H1 (cell line): ENCODE data around the gene CCL25. TPM values are rescaled to one million over a fixed set of nuclear protein-coding genes. Genes with fewer than 3 reads are reported as not detected.

Source experiments
- CTCF ChIA-PET: fragments of 300-600 bp; sonication (Branson Sonifier 250); formaldehyde crosslinking; loops from one replicate; lab custom pipeline; 2021; ENCODE audit not compliant: partially characterized antibody; lab: Charles Lee
- POLR2A ChIA-PET: fragments of 300-600 bp; sonication (Branson Sonifier 250); formaldehyde crosslinking; loops from one replicate; lab custom pipeline; 2021; ENCODE audit warnings: inconsistent platforms; ENCODE audit not compliant: partially characterized antibody; lab: Charles Lee
- DNase-seq, 2 experiments: peaks; one replicate each; pipeline versions ENCODE4 v3.0.0 to v3.0.0-alpha.2; 2010 to 2022; ENCODE audit warnings: low spot score in 2 of 2, low read depth in 1 of 2, mixed read lengths in 1 of 2
- FAIRE-seq: peaks from 2 replicates; lab custom pipeline; 2011; peaks lifted over from hg19 to GRCh38; lab: Jason Lieb, UNC
- H2AFZ ChIP-seq: 2 replicates; pipeline ENCODE4 v1.8.1; 2012; ENCODE audit warnings: low read length, inconsistent platforms
- H2AK5ac ChIP-seq: 2 replicates; pipeline ENCODE4 v1.6.1; 2013; ENCODE audit warnings: low read depth, low read length
- H2BK120ac ChIP-seq: replicated peaks from 2 replicates; pipeline ENCODE3; 2013; ENCODE audit warnings: low read depth, low read length, inconsistent platforms
- H2BK12ac ChIP-seq: 2 replicates; pipeline ENCODE4 v1.6.1; 2013; ENCODE audit warnings: low read depth, low read length
- H2BK15ac ChIP-seq: 2 replicates; pipeline ENCODE4 v1.6.1; 2013; ENCODE audit warnings: low read length
- H2BK20ac ChIP-seq: 2 replicates; pipeline ENCODE4 v1.6.1; 2013; ENCODE audit warnings: low read length
- H2BK5ac ChIP-seq: 2 replicates; pipeline ENCODE4 v1.6.1; 2013; ENCODE audit warnings: low read depth, low read length
- H3K14ac ChIP-seq: 2 replicates; pipeline ENCODE4 v1.6.1; 2013; ENCODE audit warnings: inconsistent platforms; ENCODE audit not compliant: insufficient read length
- H3K18ac ChIP-seq: 2 replicates; pipeline ENCODE4 v1.6.1; 2013; ENCODE audit warnings: low read length; ENCODE audit errors: extremely low read depth
- H3K23ac ChIP-seq: 2 replicates; pipeline ENCODE4 v1.6.1; 2013; ENCODE audit warnings: inconsistent platforms; ENCODE audit not compliant: insufficient read length
- H3K23me2 ChIP-seq: 2 replicates; pipeline ENCODE4 v1.6.1; 2013; ENCODE audit warnings: low read depth, low read length
- H3K27ac ChIP-seq: 2 replicates; pipeline ENCODE4 v1.6.1; 2011; ENCODE audit warnings: low read depth, low read length, inconsistent platforms
- H3K27me3 ChIP-seq, 4 experiments: replicated peaks in 1 of 4; 1 replicate in 1 of 4; 2 replicates in 3 of 4; pipeline versions ENCODE4 v1.6.1 to v1.8.1; 2011 to 2013; ENCODE audit warnings: low read length in 3 of 4, mild to moderate bottlenecking in 3 of 4, inconsistent platforms in 2 of 4, mixed read lengths in 2 of 4, moderate library complexity in 1 of 4; ENCODE audit not compliant: control insufficient read depth in 3 of 4, insufficient read depth in 3 of 4; ENCODE audit errors: extremely low read depth in 1 of 4
- H3K36me3 ChIP-seq, 4 experiments: 2 replicates each; pipeline versions ENCODE4 v1.6.1 to v1.8.1; 2011 to 2013; ENCODE audit warnings: mild to moderate bottlenecking in 4 of 4, low read length in 3 of 4, moderate library complexity in 2 of 4, control low read depth in 1 of 4, inconsistent platforms in 1 of 4; ENCODE audit not compliant: insufficient read depth in 4 of 4, control insufficient read depth in 2 of 4
- H3K4ac ChIP-seq: replicated peaks from 2 replicates; pipeline ENCODE3; 2013; ENCODE audit warnings: low read length, low read depth, mixed read lengths, inconsistent platforms; ENCODE audit not compliant: insufficient read length
- H3K4me1 ChIP-seq, 4 experiments: replicated peaks in 1 of 4; 1 replicate in 1 of 4; 2 replicates in 3 of 4; pipeline versions ENCODE4 v1.6.1 to v1.8.1; 2011 to 2013; ENCODE audit warnings: low read length in 3 of 4, inconsistent platforms in 2 of 4, mixed read lengths in 1 of 4; ENCODE audit not compliant: insufficient read depth in 4 of 4, control insufficient read depth in 3 of 4
- H3K4me2 ChIP-seq, 2 experiments: 2 replicates each; pipeline versions ENCODE4 v1.6.1 to v1.8.1; 2011 to 2013; ENCODE audit warnings: low read depth in 2 of 2, low read length in 2 of 2, control low read depth in 1 of 2, inconsistent platforms in 1 of 2, mild to moderate bottlenecking in 1 of 2; ENCODE audit not compliant: insufficient read depth in 1 of 2
- H3K4me3 ChIP-seq, 4 experiments: fragments of 200-600, 300-600 bp in 1 of 4; sonication (generic), shearing (Covaris generic), sonication (Bioruptor Twin) in 1 of 4; 2 replicates each; pipeline versions ENCODE4 v1.5.1 to v1.8.1; 2011 to 2016; ENCODE audit warnings: low read length in 4 of 4, low read depth in 3 of 4, control low read depth in 2 of 4, inconsistent platforms in 2 of 4, mild to moderate bottlenecking in 2 of 4, mixed read lengths in 1 of 4, moderate library complexity in 1 of 4; ENCODE audit not compliant: insufficient read depth in 2 of 4; ENCODE audit errors: extremely low read depth in 1 of 4
- H3K56ac ChIP-seq: replicated peaks from 2 replicates; pipeline ENCODE3; 2013; ENCODE audit warnings: low read depth, mild to moderate bottlenecking, mixed read lengths, low read length, inconsistent platforms; ENCODE audit not compliant: insufficient read length
- H3K79me1 ChIP-seq: 2 replicates; pipeline ENCODE4 v1.6.1; 2013; ENCODE audit warnings: low read depth, low read length, control low read depth
- H3K79me2 ChIP-seq, 2 experiments: 2 replicates each; pipeline versions ENCODE4 v1.6.1 to v1.8.1; 2012 to 2013; ENCODE audit warnings: low read length in 2 of 2, mild to moderate bottlenecking in 2 of 2, inconsistent platforms in 1 of 2; ENCODE audit not compliant: insufficient read depth in 2 of 2, control insufficient read depth in 1 of 2
- H3K9ac ChIP-seq, 4 experiments: replicated peaks in 1 of 4; 1 replicate in 1 of 4; 2 replicates in 3 of 4; pipeline versions ENCODE4 v1.6.1 to v1.8.1; 2011 to 2013; ENCODE audit warnings: low read depth in 3 of 4, low read length in 3 of 4, control low read depth in 2 of 4, mild to moderate bottlenecking in 2 of 4, moderate library complexity in 2 of 4, inconsistent platforms in 1 of 4; ENCODE audit errors: extremely low read depth in 1 of 4
- H3K9me3 ChIP-seq, 2 experiments: 2 replicates each; pipeline versions ENCODE4 v1.6.1 to v1.8.1; 2012 to 2013; ENCODE audit warnings: mild to moderate bottlenecking in 2 of 2, moderate library complexity in 2 of 2, control low read depth in 1 of 2, inconsistent platforms in 1 of 2, low read depth in 1 of 2, low read length in 1 of 2, mixed read lengths in 1 of 2; ENCODE audit not compliant: insufficient read depth in 2 of 2
- H4K20me1 ChIP-seq, 2 experiments: replicated peaks in 1 of 2; 2 replicates each; pipeline versions ENCODE3 to v1.8.1; 2011 to 2013; ENCODE audit warnings: inconsistent platforms in 2 of 2, low read length in 2 of 2, mild to moderate bottlenecking in 1 of 2; ENCODE audit not compliant: insufficient read depth in 2 of 2, control insufficient read depth in 1 of 2
- H4K5ac ChIP-seq: 2 replicates; pipeline ENCODE4 v1.6.1; 2013; ENCODE audit warnings: low read length, low read depth, mixed read lengths, inconsistent platforms; ENCODE audit not compliant: insufficient read length
- H4K8ac ChIP-seq: 2 replicates; pipeline ENCODE4 v1.8.0; 2013; ENCODE audit warnings: mild to moderate bottlenecking, moderate library complexity, low read length, inconsistent platforms; ENCODE audit not compliant: insufficient read depth; ENCODE audit errors: extremely low read depth
- H4K91ac ChIP-seq: replicated peaks from 2 replicates; pipeline ENCODE3; 2013; ENCODE audit warnings: low read length, mixed read lengths, inconsistent platforms; ENCODE audit not compliant: insufficient read length
- CBX8 ChIP-seq: fragments of 300-800, 300-1000 bp; sonication (generic); IDR thresholded peaks from 2 replicates; pipeline ENCODE4 v1.7.1; 2016; ENCODE audit warnings: low read depth, low read length, borderline replicate concordance
- MAFK ChIP-seq: IDR thresholded peaks from 2 replicates; pipeline ENCODE4 v1.6.1; 2012; ENCODE audit warnings: low read depth, mild to moderate bottlenecking, improper control_type of control experiment, low read length
- NRF1 ChIP-seq: IDR thresholded peaks from 2 replicates; pipeline ENCODE4 v1.6.1; 2011; ENCODE audit warnings: mild to moderate bottlenecking, low read depth, low read length, improper control_type of control experiment
- RAD21 ChIP-seq, 2 experiments: IDR thresholded peaks in 1 of 2; conservative IDR thresholded peaks in 1 of 2; 2 replicates each; pipeline ENCODE4 v1.6.1; 2011; ENCODE audit warnings: low read depth in 2 of 2, low read length in 2 of 2, improper control_type of control experiment in 1 of 2, inconsistent platforms in 1 of 2, mild to moderate bottlenecking in 1 of 2, moderate library complexity in 1 of 2
- TEAD4 ChIP-seq: IDR thresholded peaks from 2 replicates; pipeline ENCODE4 v1.6.1; 2012; ENCODE audit warnings: low read depth, low read length, inconsistent platforms, mixed read lengths
- WGBS, 2 experiments: shearing (Covaris generic) in 1 of 2; methylation state at CpG; one replicate each; pipeline versions ENCODE4 v1.1.6 to v1.1.7; 2013 to 2015; ENCODE audit warnings: low lambda C conversion rate in 2 of 2, mixed read lengths in 2 of 2, inconsistent platforms in 1 of 2, low coverage in 1 of 2, missing lambda C conversion rate in 1 of 2; ENCODE audit not compliant: insufficient replicate concordance in 2 of 2, insufficient coverage in 1 of 2, insufficient read length in 1 of 2; ENCODE audit errors: extremely low coverage in 1 of 2, missing lambda C conversion rate in 1 of 2; 5-methylcytosine and 5-hydroxymethylcytosine counted together
- polyA plus RNA-seq, 7 experiments: library from polyadenylated mRNA; depleted of rRNA in 3 of 7; stranded (reverse) in 5 of 7; unstranded in 2 of 7; fragments of >200 nt in 5 of 7; fragments of 200-250 nt in 2 of 7; gene quantifications; 1 replicate in 5 of 7; 2 replicates in 1 of 7; 4 replicates in 1 of 7; pipeline versions ENCODE4 v1.2.1 to v1.2.3, GENCODE V29; 2011 to 2013; ENCODE audit warnings: missing spikeins in 2 of 7, mixed read lengths in 2 of 7
- total RNA-seq: library from RNA; stranded (reverse); fragmentation: NEBNext Ultra II Directional; extraction: Animal tissue kit (Norgen Biotek cat#: 25700); gene quantifications from 2 replicates; pipeline ENCODE4 v1.2.1, GENCODE V29; 2021
- TF ChIP-seq, protein P1 (sequence below), 3 experiments: IDR thresholded peaks; 1 replicate in 2 of 3; 2 replicates in 1 of 3; pipeline versions ENCODE4 v1.5.1 to v1.6.1; 2011; ENCODE audit warnings: low read length in 3 of 3, mild to moderate bottlenecking in 3 of 3, inconsistent platforms in 2 of 3, low read depth in 1 of 3, moderate library complexity in 1 of 3; ENCODE audit not compliant: insufficient read depth in 1 of 3; ENCODE audit errors: control extremely low read depth in 1 of 3
- TF ChIP-seq, protein P2 (sequence below): IDR thresholded peaks from 2 replicates; pipeline ENCODE4 v1.6.1; 2012; ENCODE audit warnings: inconsistent platforms

CCL25 gene
- total and polyA plus RNA-seq, 2 of the 8 experiments (the other 6 are each of a cell fraction or from before 2014, with no cell fraction given): 0.59 TPM; not detected in 1

DNA sequence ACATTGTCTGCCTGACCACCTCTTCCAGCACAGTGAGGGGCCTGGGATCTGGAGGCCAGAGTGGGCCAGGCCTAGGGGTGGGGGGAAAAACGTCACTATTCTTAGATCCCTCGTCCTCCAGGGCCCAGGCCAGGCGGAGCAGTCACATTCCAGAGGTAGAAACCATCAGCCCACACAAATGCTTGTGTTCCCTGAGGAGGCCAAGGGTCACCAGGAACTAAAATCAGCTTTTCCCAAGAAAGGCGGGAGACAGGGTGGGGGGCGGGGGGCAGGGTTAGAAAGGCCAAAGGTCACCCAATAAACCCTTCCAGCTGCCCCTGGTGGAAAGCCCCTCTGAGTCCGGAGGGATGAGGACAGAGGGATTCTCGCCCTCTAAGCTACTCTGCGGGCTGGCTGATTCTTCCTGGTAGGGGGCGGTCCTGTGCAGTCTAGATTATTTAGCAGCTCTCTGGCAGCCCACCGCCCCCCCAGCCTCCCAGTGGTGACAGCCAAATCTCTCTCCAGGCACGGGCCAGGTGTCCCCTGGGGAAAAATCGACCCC is 23.5 kb upstream of the CCL25 start:
- Histone ChIP-seq H3K23me2 (no peaks in the 10 kb centered on the region), H3K79me1 (no peaks in the 10 kb centered on the region), H2BK5ac (no peak overlapping the region; the same call in 1 of the 2 replicates), H3K56ac (no peak overlapping the region), H2BK120ac (no peak overlapping the region), H2BK12ac (no peak overlapping the region), H3K79me2 (no peaks in the 10 kb centered on the region), H2AK5ac (0 out of 2 replicates have a peak overlapping the region, but pooled peaks have one; percentile 40), H3K4me1 (peaks cover 4 to 17% (median 9%) of the 10 kb centered on the region in 4 experiments), H4K20me1 (no peaks in the 10 kb centered on the region), H3K4ac (no peak overlapping the region), H3K14ac (no peak overlapping the region), H3K36me3 (no peaks in the 10 kb centered on the region), H2AFZ (no peak overlapping the region), H3K23ac (no peak overlapping the region), H2BK15ac (no peak overlapping the region), H4K8ac (0 out of 2 replicates have a peak overlapping the region, but pooled peaks have one; percentile 4), H2BK20ac (no peak overlapping the region), H3K18ac (peak overlapping the region; percentile 60; the same call in 1 of the 2 replicates), H3K9ac (no peak overlapping the region; a peak in 1 of 7 replicates), H4K5ac (no peak overlapping the region), H3K4me3 (no peak overlapping the region), H3K4me2 (peak overlapping the region in 1 of 2 experiments; percentile 46; a peak in 1 of 4 replicates), H3K27me3 (no peaks in the 10 kb centered on the region), H3K27ac (no peak overlapping the region), H3K9me3 (no peaks in the 10 kb centered on the region), H4K91ac (no peak overlapping the region)
- ChIA-PET POLR2A (interaction anchor here (0.5 to 2.7 kb wide), 11 partner anchors 8 to 361 kb away, joined by 3 to 8 read pairs (median 4); partner anchors contain the start of genes ELAVL1, RAB11B and TIMM44), CTCF (interaction anchor here (0.8 to 3.9 kb wide), 13 partner anchors 8 to 75 kb away, joined by 3 to 18 read pairs (median 5); no protein-coding TSS in a partner anchor)
- WGBS, 2 experiments: 56% methylated on average over 10 of the region's 12 CpGs; no CpG with 5 or more reads in 1 of the 2 experiments
- FAIRE-seq: no peak
- peak in 1 of 2 experiments; percentile 65 for DNase-seq
- TF ChIP-seq MAFK (no peak), TEAD4 (peak; percentile 62; the same call in 1 of the 2 replicates), RAD21 (IDR thresholded peaks at IDR 0.05 in 1 of 2, conservative IDR thresholded peaks at IDR 0.05 in 1 of 2; ENCODE audit: low read depth in 2 of 2, low read length in 2 of 2) (peak in 1 of 2 experiments; percentile 37; a peak in 2 of 4 replicates), CBX8 (no peak), NRF1 (no peak)
- TF ChIP-seq, protein P1, sequence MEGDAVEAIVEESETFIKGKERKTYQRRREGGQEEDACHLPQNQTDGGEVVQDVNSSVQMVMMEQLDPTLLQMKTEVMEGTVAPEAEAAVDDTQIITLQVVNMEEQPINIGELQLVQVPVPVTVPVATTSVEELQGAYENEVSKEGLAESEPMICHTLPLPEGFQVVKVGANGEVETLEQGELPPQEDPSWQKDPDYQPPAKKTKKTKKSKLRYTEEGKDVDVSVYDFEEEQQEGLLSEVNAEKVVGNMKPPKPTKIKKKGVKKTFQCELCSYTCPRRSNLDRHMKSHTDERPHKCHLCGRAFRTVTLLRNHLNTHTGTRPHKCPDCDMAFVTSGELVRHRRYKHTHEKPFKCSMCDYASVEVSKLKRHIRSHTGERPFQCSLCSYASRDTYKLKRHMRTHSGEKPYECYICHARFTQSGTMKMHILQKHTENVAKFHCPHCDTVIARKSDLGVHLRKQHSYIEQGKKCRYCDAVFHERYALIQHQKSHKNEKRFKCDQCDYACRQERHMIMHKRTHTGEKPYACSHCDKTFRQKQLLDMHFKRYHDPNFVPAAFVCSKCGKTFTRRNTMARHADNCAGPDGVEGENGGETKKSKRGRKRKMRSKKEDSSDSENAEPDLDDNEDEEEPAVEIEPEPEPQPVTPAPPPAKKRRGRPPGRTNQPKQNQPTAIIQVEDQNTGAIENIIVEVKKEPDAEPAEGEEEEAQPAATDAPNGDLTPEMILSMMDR (IDR thresholded peaks at IDR 0.05; ENCODE audit: control extremely low read depth in 1 of 3, insufficient read depth in 1 of 3, low read depth in 1 of 3, low read length in 3 of 3): peak; percentile 5 to 28 (median 9); a peak in 3 of 4 replicates
- TF ChIP-seq, protein P2, sequence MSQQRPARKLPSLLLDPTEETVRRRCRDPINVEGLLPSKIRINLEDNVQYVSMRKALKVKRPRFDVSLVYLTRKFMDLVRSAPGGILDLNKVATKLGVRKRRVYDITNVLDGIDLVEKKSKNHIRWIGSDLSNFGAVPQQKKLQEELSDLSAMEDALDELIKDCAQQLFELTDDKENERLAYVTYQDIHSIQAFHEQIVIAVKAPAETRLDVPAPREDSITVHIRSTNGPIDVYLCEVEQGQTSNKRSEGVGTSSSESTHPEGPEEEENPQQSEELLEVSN: peak; percentile 33; the same call in 1 of the 2 replicates
